Stimulated activated CD8-positive, alpha-beta memory T cell treated with anti-CD3 and anti-CD28 coated beads, Interleukin-4, amount 100 ng/mL, for 4 hours (primary cell): ENCODE measurements around the gene PRUNE1.

Experiments used
- DNase-seq, 2 donors: peaks; one replicate each; pipeline ENCODE4 v3.0.0-alpha.2; 2020; ENCODE audit warnings: low read depth in 2 of 2, low spot score in 1 of 2

PRUNE1 gene

DNA sequence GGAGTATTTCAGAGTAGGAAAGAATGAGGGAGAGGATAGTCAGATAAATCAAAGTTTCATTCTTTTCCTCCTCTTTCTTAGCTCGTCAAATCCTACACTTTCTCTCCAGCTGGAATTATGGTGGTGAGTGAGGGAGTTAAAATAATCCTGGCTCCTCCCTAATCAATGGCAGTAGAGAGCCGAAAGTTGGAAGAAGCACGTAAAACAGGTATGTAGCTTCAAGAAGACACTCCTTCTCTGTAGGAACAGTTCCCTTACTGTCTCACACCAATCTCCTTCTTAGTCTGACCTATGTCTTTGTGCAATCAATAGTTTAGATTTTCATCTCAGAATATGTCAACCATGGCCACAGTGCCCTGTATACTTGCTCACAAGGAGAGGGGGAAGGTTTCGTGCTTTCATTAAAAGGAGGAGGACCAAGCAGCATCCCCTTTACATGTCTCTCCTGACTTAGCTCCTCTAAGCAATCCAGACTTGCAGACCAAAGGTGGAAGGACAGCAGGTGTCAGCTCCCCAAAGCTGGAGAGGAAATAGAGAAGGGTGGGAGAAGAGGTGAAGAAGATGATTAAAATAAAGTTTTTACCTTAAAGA lies 2.4 kb upstream of the PRUNE1 start:
- DNase-seq, result no peak

DNA sequence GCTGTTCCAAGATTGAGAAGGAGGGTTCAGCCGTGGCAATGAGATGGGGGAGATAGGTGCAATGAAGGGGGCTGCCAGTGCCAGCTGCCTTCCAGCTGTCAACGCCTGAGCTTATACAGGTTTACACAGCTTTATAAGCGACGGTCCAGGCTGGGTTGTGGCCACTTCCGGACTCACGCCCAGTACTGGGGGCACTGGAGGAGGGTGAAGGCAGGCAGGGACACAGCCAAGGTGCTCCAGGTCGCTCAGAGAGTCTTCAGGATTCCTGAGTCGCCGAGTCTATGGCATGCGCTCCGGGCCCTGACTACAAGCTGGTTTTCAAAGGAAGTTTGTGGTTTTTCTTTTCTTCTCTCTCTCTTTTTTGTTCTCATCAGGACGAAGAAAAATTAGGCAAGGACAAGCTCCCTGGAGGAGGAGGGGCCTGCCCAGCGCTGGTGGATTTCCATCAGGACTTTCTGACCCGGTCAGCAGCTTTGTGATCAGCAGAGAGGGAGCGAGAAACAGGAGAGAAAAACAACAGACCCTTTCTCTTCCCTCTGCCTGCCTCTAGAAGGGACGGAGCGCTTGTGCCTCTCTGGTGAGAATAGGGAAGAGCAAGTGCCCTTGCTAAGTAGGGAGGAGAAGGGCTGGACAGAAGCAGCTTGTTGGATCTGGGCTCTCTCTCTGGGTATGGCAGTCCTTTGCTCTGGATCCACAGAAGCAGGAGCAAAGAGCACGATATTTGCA lies 1.8 kb upstream of the PRUNE1 start, which contains the start of gene MINDY1:
Gene MINDY1 (minus strand): TSS at position 576 of the 726 bp plus-strand sequence. CDS start 4,285 bp downstream, outside the sequence.
- no peak for DNase-seq

DNA sequence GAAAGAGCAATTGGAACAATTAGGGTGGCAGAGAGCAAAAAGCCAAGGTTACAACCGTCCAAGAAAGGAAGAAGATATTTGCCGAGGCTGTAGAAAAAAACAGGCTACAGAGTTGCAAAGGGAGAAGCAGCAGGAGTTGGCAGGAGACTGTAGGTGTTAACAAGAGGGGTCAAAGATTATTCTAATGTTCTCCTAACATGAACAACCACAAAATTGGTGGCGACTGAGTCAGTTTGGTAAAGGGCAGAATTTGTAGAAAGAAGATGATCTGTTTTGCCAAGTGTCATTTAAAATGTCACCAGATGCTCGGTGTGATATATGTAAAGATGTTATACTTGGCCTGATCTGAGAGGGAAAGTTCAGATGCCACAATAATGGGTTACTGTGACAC lies 401 bp upstream of the PRUNE1 start:
- DNase-seq, result no peak

DNA sequence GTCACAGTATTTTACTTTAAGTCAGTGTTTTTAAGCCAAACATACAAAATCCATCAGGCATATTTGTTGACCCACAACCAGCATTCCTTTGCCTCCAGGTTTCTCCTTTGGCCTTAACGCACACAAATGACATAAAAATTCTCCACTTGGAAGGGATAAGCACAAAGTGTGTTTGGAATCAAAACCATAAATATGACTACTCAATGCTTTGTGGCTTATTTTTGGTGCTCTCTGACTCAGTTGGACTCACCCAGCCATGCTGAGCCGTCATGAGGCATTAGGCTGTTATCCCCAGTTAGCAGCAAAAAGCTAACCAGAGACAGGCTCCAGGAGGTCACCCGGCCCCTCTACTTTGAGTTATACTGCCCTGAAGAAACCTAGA lies 948 bp downstream of the PRUNE1 start:
- DNase-seq, result no peak

DNA sequence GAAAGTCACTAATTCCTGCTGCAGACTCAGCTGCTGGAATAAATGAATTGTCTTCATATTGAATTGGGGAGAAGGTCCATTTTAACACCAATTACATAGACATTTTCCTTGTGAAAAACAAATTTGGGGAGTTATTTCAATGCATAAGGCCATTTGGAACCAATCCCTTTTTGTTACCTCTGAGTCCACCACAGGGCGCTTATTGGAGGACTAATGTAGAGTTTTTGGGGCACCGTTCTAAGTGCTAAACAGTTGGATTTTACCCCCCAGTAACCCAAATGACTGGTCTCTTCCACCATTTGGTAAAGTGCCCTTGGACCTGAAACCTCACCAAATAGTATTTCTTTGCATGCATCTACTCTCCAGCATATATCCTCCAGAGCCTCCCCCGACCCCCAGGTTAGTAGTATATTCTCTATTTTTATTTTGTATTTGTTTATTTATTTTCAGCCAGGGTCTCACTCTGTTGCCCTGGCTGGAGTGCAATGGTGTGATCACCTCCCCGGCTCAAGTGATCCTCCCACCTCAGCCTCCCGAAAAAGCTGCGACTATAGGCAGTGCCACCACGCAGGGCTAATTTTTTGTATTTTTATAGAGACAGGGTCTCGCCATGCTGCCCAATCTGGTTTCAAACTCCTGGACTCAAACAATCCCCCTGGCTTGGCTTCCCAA lies 1.6 kb downstream of the PRUNE1 start:
- no peak for DNase-seq

DNA sequence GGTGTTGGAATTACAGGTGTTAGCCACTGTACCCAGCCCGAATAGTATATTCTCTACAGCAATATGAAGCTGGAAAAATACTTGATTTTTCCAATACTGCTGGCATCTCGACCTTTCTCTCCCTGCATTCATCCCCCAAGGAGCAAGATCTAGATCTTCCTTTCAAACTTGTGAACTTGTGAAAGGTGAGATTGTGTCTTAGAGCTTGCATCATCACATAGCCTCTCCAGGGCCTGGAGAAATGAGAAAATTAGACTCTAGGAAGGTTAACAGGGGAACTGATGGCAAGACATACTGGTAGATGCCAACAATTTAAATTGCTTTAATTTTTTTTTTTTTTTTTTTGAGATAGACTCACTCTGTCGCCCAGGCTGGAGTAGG lies 2.1 kb downstream of the PRUNE1 start:
- DNase-seq, result no peak

DNA sequence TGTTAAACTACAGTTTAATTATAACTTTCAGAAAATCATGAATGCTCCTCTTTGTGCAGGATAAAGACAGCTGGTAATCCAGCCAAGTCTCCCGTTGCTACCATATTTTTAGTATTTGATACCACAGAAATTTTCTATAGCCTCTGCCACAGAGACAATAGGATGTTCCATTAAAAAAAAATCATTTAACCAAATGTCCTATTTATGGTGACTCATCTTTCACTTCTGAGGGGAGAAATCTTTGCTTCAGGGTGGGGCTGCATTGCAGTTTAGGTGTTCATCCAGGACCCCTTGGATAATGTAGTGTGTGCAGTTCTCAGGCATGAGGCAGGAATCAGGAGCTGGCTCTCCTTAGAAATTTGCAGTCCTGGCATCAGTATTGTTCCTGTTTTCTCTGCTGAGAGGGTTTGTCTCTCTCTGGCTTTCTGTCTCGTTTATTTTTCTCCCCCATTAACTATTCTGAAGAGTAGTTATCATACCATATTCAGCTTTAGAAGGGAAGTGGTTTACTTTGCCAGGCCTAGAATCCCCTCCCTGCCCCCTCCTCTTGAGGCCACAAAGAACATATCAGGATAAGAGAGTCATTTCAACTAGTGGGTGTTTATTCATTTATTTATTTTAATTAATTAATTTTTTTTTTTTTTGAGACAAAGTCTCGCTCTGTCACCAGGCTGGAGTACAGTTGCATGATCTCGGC lies 3.1 kb downstream of the PRUNE1 start:
- DNase-seq, result no peak

DNA sequence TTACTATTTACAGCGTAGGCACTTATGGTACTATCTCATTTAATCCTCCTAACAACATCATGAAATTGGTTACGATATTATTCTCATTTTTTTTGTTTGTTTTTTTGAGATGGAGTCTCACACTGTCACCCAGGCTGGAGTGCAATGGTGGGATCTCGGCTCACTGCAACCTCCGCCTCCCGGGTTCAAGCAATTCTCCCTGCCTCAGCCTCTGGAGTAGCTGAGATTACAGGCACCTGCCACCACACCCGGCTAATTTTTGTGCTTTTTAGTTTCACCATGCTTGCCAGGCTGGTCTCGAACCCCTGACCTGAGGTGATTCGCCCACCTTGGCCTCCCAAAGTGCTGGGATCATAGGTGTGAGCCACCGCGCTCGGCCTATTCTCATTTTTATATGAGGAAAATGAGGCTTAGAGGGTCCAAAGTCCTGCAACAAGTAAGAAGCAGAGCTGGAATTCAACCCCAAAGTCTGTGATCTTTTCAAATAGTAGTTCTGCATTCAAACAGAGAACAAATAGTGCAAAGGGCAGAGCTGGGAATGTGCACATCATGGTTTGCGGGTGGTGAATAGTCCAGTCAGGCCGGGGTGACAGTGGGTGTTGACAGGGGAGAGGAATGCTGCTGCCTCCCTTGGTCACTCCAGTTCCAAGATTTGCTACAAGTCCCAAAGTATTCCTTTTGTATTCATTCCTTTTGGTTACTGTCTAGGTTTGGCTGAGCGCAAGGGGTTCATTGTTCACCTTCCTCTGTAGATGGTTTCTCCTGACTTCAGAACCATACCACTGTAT lies 4.6 kb downstream of the PRUNE1 start:
- no peak for DNase-seq

DNA sequence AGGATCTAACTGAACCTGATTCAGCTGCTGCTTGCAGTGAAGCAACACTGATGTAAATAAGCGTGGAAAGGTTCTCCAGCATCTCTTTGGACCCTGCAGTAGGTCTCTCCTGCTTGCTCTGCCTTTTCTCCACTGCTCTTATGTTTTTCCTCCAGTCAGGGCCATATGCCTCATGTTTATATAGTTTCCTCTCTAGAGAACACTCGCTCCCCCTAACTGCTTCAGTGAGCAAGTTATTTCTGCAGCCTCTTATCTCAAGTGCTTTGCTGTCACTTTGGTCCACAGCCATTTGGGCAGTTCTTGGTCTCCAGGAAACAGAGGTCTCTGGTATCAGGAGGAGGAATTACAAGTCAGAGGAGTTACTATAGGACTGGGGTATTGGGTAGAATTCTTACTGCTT lies 5.3 kb downstream of the PRUNE1 start:
- no peak for DNase-seq

DNA sequence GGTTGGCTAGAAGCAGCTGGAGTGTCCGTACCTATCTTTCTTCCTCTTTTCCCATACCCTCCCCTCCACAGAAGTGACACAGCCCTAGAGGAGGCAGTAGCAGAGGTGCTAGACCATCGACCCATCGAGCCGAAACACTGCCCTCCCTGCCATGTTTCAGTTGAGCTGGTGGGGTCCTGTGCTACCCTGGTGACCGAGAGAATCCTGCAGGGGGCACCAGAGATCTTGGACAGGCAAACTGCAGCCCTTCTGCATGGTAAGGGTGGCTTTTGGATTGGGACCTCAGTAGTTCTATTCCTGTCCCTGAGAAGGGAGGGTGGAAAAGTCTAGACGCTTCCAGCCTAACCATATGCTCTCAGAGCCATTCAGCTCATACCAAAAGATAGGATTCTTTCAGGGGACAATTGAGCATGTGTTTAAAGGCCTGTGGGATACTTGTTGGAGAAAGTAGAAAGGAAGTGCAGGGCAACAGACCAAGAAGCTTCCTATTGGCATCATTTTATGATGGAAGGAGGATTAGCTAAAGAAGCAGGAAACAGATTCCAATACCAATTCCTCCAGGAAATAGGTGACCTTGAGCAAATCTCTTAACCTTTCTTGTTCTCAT lies 16.4 kb downstream of the PRUNE1 start:
- DNase-seq, result peak; percentile 68 to 71

DNA sequence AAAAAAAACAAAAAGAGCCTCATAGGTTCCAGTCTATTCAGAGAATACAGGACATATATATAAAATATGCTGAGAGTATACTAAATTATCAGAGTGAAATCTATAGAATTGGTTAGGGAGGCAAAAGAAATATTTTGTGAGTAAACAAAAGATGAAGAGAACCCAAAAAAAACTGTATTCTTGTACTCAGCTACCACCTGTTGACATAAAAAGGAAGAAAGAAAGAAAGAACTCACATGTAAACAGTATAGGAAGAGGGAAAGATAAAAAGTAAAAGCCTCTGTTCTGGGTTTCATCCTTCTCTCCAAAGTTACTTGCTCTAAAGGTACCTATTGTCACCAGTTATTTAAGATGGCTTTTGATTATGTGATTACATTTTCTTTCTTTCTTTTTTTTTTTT lies 18.2 kb downstream of the PRUNE1 start:
- no peak for DNase-seq

DNA sequence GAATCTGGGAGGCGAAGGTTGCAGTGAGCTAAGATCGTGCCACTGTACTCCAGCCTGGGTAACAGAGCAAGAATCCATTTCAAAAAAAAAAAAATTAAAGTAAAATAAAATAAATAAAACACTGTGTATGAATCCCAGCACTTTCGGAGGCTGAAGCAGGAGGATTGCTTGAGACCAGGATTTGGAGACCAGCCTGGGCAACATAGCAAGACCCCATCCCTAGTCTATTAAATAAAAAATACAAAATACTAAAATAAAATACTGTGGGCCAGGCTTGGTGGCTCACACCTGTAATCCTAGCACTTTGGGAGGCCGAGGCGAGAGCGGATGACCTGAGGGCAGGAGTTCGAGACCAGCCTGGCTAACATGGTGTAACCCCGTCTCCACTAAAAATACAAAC lies 23.9 kb downstream of the PRUNE1 start:
- DNase-seq, result no peak

DNA sequence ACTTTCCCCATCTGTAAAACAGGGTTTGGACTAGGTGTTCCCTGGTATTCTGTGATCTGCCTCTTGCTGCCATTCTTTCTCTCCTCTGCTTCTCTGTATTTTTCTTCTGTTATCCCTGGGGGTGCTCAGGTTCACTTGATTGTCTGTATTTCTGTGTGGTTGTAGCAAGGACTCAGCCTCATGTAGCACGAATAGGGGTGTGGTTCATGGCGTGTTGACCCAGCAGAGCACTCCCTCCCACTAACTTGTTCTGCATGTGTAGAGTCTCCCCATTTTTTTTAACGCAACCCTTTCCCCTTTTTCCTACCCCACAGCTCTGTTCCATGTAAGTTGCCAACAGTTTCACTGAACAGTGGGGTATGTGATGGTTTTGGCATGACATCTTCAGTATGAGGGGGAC lies 26.9 kb downstream of the PRUNE1 start:
- no peak for DNase-seq

DNA sequence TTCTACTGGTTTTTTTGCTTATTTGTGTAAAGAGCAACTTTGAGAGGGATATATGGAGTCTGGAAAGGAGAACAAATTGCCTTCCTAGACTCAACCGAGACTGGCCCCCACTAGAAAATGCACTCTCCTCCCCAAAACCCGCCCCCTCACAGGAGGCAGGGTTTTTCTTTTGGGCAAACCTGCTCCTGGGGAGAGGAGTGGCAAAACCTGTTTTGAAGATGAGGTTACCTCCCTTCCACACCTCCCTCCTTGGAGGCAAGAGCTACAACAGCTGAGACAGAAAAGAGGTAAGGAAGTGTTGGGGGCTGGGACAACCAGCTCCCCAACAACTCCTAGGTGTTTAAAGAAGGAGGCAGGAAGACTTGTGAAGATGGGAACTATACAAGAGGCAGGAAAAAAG lies 28.1 kb downstream of the PRUNE1 start, which contains the start of gene BNIPL:
Gene BNIPL (plus strand): TSS at position 231 of the 400 bp plus-strand sequence. CDS start 140 bp downstream, at position 371.
- DNase-seq, result no peak

DNA sequence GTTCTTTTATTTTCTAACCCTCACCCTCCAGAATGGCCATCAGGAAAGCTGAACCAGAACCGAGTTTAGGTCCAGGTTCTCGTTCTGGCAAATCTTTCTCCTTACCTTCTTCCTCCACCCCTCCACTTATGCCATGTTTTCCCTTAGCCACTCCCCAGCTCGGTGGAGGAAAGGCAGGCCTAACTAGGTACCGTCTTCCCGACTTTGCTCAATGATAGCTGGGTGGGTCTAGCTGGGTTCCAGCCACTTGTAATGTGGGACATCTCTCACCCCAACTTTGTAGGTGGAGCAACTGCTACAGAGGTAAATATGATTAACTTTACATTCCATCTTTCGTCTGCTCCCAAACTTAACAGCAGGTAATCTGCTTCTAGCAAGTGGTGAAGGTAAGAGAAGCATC lies 28.8 kb downstream of the PRUNE1 start:
- no peak for DNase-seq

DNA sequence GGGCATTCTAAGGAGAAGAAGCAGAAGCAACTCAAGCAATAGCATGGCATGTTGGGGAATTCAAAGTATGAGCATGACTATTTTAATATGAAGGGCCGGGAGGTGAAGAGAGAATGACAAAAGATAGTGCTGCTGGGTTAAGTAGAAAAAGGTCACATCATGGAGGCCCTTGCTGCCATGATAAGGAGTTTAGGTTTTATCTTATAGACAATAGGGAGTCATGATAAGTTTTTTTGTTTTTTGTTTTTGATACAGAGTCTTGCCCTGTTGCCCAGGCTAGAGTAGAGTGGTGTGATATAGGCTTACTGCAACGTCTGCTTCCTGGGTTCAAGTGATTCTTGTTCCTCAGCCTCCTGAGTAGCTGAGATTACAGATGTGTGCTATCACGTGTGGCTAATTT lies 31.3 kb downstream of the PRUNE1 start:
- DNase-seq, result no peak

DNA sequence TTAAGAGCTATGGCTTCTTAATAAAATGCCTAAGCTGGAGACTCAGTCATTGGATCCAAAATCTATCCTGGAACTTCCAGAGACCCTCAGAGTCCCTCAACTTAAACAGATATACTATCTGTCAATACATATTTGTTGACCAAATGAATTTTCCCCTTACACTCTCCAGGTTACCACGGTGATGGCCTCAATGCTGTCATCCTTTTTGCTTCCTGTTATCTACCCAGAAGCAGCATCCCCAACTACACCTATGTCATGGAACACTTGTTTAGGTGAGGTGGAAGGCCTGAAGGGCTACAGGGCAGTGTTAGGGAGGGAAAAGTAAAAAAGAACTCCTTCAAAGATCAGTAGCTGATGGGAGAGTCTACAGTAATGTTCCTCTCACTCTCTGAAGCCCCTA lies 34.9 kb downstream of the PRUNE1 start:
- DNase-seq, result no peak

DNA sequence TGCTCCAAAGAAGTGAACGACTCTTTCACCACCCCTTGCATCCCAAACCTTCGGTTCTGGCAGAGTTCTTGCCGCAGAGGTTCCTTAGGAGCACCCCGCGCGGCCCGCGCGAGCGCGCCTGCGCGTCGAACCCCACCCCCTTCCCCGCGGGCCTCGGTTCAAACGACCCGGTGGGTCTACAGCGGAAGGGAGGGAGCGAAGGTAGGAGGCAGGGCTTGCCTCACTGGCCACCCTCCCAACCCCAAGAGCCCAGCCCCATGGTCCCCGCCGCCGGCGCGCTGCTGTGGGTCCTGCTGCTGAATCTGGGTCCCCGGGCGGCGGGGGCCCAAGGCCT lies 39.3 kb downstream of the PRUNE1 start, which contains the start of gene C1orf56:
Gene C1orf56 (plus strand): TSS at position 161 of the 334 bp plus-strand sequence. CDS start 97 bp downstream, at position 258.
- DNase-seq, result no peak

DNA sequence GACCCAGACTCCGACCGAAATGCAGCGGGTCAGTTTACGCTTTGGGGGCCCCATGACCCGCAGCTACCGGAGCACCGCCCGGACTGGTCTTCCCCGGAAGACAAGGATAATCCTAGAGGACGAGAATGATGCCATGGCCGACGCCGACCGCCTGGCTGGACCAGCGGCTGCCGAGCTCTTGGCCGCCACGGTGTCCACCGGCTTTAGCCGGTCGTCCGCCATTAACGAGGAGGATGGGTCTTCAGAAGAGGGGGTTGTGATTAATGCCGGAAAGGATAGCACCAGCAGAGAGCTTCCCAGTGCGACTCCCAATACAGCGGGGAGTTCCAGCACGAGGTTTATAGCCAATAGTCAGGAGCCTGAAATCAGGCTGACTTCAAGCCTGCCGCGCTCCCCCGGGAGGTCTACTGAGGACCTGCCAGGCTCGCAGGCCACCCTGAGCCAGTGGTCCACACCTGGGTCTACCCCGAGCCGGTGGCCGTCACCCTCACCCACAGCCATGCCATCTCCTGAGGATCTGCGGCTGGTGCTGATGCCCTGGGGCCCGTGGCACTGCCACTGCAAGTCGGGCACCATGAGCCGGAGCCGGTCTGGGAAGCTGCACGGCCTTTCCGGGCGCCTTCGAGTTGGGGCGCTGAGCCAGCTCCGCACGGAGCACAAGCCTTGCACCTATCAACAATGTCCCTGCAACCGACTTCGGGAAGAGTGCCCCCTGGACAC lies 39.8 kb downstream of the PRUNE1 start:
- DNase-seq, result no peak

DNA sequence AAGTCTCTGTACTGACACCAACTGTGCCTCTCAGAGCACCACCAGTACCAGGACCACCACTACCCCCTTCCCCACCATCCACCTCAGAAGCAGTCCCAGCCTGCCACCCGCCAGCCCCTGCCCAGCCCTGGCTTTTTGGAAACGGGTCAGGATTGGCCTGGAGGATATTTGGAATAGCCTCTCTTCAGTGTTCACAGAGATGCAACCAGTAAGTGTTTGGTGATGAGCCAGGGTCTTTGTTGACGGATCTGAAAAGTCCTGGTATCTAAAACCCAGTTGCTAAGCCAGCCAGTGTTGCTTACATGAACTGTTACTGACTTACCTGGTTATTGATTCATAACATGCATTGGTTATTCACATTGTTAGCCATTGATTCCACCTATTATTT lies 40.4 kb downstream of the PRUNE1 start:
- no peak for DNase-seq
